ENCODE measurements around the gene FSTL3. TPM values are rescaled to one million over a fixed set of nuclear protein-coding genes. Genes with fewer than 3 reads are reported as not detected.

The FSTL3 gene
- polyA plus RNA-seq, 1 of the 3 experiments (the other 2 are of a cell fraction) = 64.4 TPM

DNA sequence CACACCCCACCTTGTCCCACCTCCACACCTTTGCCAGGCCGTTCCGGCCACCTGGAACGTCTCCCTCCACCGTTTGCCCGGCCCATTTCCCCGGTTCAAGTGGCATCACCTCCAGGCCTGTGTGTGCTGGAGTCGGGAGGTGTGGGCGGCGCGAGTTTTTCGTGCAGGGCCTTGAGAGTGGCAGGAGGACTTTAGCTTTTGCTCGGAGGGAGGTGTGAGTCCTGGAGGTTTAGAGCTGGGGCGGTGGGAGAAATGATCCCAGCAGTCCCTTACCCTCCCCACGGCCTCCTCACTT lies 28.2 kb downstream of the FSTL3 start:
- no peak overlapping the region for H3K4me2 ChIP-seq

DNA sequence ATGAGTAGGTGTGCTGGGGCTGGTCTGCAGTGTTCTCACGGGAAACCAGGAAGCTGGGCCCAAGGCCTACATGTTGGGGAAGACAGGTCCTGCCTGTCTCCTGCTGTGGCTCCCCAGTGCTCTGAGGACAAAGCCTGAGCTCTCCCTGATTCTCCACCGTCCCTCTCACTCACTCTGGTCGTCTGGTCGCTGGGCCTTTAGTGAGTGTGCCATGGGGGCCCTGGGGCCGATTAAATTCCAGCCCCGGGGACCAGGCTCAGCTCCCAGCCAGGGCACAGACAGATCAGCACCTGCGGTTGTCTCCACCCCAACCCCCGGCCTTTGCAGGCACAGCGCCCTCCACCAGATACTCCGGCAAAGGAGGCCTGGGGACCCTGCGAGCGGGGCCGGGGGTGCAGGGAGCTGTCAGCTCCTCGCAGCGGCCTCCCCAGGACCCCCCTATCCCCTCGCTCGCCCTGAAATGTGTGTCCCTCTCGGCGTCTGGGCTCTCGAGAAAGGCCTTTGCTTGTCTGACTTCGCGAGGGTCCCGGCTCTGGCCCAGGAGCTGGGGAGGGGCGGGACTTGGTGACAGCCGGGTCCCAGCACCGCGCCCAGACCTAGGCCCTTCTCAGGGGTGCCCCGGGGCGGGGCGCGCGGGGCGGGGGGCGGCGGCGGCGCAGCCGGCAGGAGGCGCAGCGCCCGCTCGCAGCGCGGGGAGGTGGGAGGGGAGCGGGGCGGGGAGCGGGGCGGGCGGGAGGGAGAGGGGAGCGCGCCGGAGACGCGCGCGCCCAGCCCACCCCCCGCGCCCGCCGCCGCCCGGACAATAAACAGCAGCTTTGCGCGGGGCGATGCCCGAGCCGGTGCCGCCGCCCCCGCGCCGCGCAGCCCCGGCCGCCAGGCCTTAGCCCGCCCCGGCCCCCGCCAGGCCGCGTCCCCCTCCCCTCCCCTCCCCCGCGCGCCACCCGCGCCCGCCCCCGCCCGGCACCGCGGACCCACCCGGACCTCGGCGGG lies 32.3 kb downstream of the FSTL3 start, which contains the start of gene PALM:
TSS of gene PALM (plus strand) at position 782 of the 990 bp plus-strand sequence. CDS start 212 bp downstream, outside the sequence.
- Histone ChIP-seq H3K27me3 (ENCODE audit: insufficient read depth) (no peaks in the 10 kb centered on the region), H2AFZ (ENCODE audit: low read depth) (peak within 1 kb of the TSS; percentile 90; the same call in 1 of the 2 replicates), H3K27ac (ENCODE audit: low read depth in 2 of 2, low read length in 1 of 2) (peak within 1 kb of the TSS in 1 of 2 experiments; percentile 58; a peak in 1 of 4 replicates), H4K20me1 (ENCODE audit: insufficient read depth) (no peaks in the 10 kb centered on the region), H3K9me2 (no peaks in the 10 kb centered on the region), H3K4me3 (ENCODE audit: low read depth in 2 of 2, low read length in 1 of 2) (peak within 1 kb of the TSS; percentile 68 to 73), H3K79me2 (ENCODE audit: insufficient read depth) (no peaks in the 10 kb centered on the region), H3K4me2 (peak within 1 kb of the TSS; percentile 89), H3K4me1 (ENCODE audit: control insufficient read depth in 1 of 2, insufficient read depth in 2 of 2, low read depth in 1 of 2, low read length in 1 of 2) (peaks cover 0 to 27% of the 10 kb centered on the region in 2 experiments; a peak in 1 of 4 replicates), H3K36me3 (replicated peaks in 1 of 2; ENCODE audit: control insufficient read depth in 1 of 2, insufficient read depth in 2 of 2, low read length in 1 of 2) (no peaks in the 10 kb centered on the region), H3F3A (replicated peaks; ENCODE audit: insufficient read depth) (peaks cover 18% of the 10 kb centered on the region), H3K9ac (peak within 1 kb of the TSS; percentile 44), H3K9me3 (no peaks in the 10 kb centered on the region)
- 40% methylated on average over 24 of the region's 93 CpGs for WGBS (ENCODE audit: low lambda C conversion rate)
- peak; percentile 90 for DNase-seq
- ChIA-PET POLR2A (interaction anchor here (0.7 to 1.0 kb wide), 3 partner anchors 10 to 40 kb away, joined by 3 read pairs; partner anchors contain the start of gene FSTL3), CTCF (interaction anchor here (0.7 to 2.8 kb wide), 15 partner anchors 9 to 198 kb away, joined by 3 to 12 read pairs (median 5); partner anchors contain the start of genes FSTL3 and RNF126)
- no peak for TF ChIP-seq SMC3 (IDR thresholded peaks at IDR 0.05; ENCODE audit: low read depth, low read length)
- no peak for TF ChIP-seq FOXJ3 (CRISPR knock-in tag; IDR thresholded peaks at IDR 0.05)
- TF ChIP-seq, protein P1, sequence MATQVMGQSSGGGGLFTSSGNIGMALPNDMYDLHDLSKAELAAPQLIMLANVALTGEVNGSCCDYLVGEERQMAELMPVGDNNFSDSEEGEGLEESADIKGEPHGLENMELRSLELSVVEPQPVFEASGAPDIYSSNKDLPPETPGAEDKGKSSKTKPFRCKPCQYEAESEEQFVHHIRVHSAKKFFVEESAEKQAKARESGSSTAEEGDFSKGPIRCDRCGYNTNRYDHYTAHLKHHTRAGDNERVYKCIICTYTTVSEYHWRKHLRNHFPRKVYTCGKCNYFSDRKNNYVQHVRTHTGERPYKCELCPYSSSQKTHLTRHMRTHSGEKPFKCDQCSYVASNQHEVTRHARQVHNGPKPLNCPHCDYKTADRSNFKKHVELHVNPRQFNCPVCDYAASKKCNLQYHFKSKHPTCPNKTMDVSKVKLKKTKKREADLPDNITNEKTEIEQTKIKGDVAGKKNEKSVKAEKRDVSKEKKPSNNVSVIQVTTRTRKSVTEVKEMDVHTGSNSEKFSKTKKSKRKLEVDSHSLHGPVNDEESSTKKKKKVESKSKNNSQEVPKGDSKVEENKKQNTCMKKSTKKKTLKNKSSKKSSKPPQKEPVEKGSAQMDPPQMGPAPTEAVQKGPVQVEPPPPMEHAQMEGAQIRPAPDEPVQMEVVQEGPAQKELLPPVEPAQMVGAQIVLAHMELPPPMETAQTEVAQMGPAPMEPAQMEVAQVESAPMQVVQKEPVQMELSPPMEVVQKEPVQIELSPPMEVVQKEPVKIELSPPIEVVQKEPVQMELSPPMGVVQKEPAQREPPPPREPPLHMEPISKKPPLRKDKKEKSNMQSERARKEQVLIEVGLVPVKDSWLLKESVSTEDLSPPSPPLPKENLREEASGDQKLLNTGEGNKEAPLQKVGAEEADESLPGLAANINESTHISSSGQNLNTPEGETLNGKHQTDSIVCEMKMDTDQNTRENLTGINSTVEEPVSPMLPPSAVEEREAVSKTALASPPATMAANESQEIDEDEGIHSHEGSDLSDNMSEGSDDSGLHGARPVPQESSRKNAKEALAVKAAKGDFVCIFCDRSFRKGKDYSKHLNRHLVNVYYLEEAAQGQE (IDR thresholded peaks at IDR 0.05; ENCODE audit: low read depth, low read length) = no peak
- no peak for TF ChIP-seq FOSL2 (IDR thresholded peaks at IDR 0.05; ENCODE audit: borderline replicate concordance, low read depth)
- no peak for TF ChIP-seq CHD2 (IDR thresholded peaks at IDR 0.05; ENCODE audit: low read length, partially characterized antibody)
- TF ChIP-seq, protein P2, sequence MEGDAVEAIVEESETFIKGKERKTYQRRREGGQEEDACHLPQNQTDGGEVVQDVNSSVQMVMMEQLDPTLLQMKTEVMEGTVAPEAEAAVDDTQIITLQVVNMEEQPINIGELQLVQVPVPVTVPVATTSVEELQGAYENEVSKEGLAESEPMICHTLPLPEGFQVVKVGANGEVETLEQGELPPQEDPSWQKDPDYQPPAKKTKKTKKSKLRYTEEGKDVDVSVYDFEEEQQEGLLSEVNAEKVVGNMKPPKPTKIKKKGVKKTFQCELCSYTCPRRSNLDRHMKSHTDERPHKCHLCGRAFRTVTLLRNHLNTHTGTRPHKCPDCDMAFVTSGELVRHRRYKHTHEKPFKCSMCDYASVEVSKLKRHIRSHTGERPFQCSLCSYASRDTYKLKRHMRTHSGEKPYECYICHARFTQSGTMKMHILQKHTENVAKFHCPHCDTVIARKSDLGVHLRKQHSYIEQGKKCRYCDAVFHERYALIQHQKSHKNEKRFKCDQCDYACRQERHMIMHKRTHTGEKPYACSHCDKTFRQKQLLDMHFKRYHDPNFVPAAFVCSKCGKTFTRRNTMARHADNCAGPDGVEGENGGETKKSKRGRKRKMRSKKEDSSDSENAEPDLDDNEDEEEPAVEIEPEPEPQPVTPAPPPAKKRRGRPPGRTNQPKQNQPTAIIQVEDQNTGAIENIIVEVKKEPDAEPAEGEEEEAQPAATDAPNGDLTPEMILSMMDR (IDR thresholded peaks at IDR 0.05) = peak; percentile 38
- TF ChIP-seq, protein P3, sequence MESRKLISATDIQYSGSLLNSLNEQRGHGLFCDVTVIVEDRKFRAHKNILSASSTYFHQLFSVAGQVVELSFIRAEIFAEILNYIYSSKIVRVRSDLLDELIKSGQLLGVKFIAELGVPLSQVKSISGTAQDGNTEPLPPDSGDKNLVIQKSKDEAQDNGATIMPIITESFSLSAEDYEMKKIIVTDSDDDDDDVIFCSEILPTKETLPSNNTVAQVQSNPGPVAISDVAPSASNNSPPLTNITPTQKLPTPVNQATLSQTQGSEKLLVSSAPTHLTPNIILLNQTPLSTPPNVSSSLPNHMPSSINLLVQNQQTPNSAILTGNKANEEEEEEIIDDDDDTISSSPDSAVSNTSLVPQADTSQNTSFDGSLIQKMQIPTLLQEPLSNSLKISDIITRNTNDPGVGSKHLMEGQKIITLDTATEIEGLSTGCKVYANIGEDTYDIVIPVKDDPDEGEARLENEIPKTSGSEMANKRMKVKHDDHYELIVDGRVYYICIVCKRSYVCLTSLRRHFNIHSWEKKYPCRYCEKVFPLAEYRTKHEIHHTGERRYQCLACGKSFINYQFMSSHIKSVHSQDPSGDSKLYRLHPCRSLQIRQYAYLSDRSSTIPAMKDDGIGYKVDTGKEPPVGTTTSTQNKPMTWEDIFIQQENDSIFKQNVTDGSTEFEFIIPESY (IDR thresholded peaks at IDR 0.05; ENCODE audit: borderline replicate concordance, low read depth) = no peak

More for the DNA sequence above, 28.2 kb downstream of the FSTL3 start:
- no peaks in the 10 kb centered on the region for H3K27me3 ChIP-seq (ENCODE audit: insufficient read depth)
- H3F3A ChIP-seq (replicated peaks; ENCODE audit: insufficient read depth) = peaks cover 7% of the 10 kb centered on the region
- H3K79me2 ChIP-seq (ENCODE audit: insufficient read depth) = no peaks in the 10 kb centered on the region
- H2AFZ ChIP-seq (ENCODE audit: low read depth) = no peak overlapping the region
- 70% methylated on average over 14 of the region's 14 CpGs for WGBS (ENCODE audit: low lambda C conversion rate)
- no peak for TF ChIP-seq FOXJ3 (CRISPR knock-in tag; IDR thresholded peaks at IDR 0.05)
- TF ChIP-seq MEF2A (IDR thresholded peaks at IDR 0.05; ENCODE audit: borderline replicate concordance, low read depth) = no peak
- no peak for TF ChIP-seq ELF1 (IDR thresholded peaks at IDR 0.05)
- H4K20me1 ChIP-seq (ENCODE audit: insufficient read depth) = no peaks in the 10 kb centered on the region
- ChIA-PET POLR2A (interaction anchor here (0.7 to 2.1 kb wide), 3 partner anchors 23 to 41 kb away, joined by 3 to 6 read pairs (median 4); no protein-coding TSS in a partner anchor), CTCF (interaction anchor here (1.8 to 4.3 kb wide), 2 partner anchors 26 to 30 kb away, joined by 8 to 27 read pairs; no protein-coding TSS in a partner anchor)
- H3K9me3 ChIP-seq = no peaks in the 10 kb centered on the region
- peaks cover 0 to 9% of the 10 kb centered on the region in 2 experiments; a peak in 1 of 4 replicates for H3K4me1 ChIP-seq (ENCODE audit: control insufficient read depth in 1 of 2, insufficient read depth in 2 of 2, low read depth in 1 of 2, low read length in 1 of 2)
- H3K36me3 ChIP-seq (replicated peaks in 1 of 2; ENCODE audit: control insufficient read depth in 1 of 2, insufficient read depth in 2 of 2, low read length in 1 of 2) = no peaks in the 10 kb centered on the region
- no peak overlapping the region for H3K27ac ChIP-seq (ENCODE audit: low read depth in 2 of 2, low read length in 1 of 2)
- DNase-seq = no peak
- H3K9me2 ChIP-seq = no peaks in the 10 kb centered on the region
- no peak overlapping the region for H3K9ac ChIP-seq
- no peak overlapping the region; a peak in 1 of 4 replicates for H3K4me3 ChIP-seq (ENCODE audit: low read depth in 2 of 2, low read length in 1 of 2)
